ENCODE data around the gene EPAS1. TPM values are rescaled to one million over a fixed set of nuclear protein-coding genes. Genes with fewer than 3 reads are reported as not detected.
A peak's percentile ranks its signal among the peaks of the same experiment; 100 is the strongest.

The EPAS1 gene
- total and polyA plus RNA-seq, 8 donors = 35.1 to 217 (median 117) TPM

DNA sequence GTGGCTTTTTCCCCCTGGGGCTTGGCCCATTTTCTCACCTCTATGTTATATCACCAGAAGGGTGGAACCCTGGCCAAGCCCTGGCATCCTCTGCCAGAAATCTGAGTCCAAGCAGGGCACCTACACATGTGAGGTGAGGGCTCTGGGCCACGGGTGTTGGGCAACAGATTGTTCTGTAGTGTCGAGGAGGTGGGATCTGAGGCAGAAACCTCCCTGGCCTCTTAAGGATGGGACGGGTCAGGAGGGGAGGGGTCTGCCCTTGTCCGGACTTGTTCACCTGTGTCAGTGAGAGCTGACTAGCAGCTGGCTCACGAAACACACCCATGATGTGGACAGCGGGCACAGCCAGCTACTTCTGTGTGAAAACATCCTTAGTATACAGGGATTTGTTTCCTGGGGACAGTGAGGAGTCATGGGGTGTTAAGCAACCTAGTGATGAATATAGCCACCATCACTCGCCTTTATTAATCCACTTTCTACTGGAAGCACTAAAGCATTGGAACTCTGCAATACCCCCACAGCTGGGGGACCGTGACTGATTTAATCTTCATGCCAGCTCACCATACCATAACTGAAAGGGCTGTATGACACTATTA lies 35.6 kb downstream of the EPAS1 start:
- peak overlapping the region in 4 of 5 donors; percentile 38 to 85 (median 82) for H3K27ac ChIP-seq
- peaks cover 44 to 96% (median 86%) of the 10 kb centered on the region in 4 donors for H3K4me1 ChIP-seq
- H3K4me3 ChIP-seq = no peak overlapping the region
- DNase-seq = no peak
- intact Hi-C loops (cut with DNase I; ENCODE audit: low total_unique reads) = no loop called here
- no peaks in the 10 kb centered on the region for H3K9me3 ChIP-seq
- TF ChIP-seq POLR2A (IDR thresholded peaks at IDR 0.05) (no peak), POLR2AphosphoS5 (IDR thresholded peaks at IDR 0.05) (no peak), EP300 (IDR thresholded peaks at IDR 0.05) (no peak)
- TF ChIP-seq, protein P1, sequence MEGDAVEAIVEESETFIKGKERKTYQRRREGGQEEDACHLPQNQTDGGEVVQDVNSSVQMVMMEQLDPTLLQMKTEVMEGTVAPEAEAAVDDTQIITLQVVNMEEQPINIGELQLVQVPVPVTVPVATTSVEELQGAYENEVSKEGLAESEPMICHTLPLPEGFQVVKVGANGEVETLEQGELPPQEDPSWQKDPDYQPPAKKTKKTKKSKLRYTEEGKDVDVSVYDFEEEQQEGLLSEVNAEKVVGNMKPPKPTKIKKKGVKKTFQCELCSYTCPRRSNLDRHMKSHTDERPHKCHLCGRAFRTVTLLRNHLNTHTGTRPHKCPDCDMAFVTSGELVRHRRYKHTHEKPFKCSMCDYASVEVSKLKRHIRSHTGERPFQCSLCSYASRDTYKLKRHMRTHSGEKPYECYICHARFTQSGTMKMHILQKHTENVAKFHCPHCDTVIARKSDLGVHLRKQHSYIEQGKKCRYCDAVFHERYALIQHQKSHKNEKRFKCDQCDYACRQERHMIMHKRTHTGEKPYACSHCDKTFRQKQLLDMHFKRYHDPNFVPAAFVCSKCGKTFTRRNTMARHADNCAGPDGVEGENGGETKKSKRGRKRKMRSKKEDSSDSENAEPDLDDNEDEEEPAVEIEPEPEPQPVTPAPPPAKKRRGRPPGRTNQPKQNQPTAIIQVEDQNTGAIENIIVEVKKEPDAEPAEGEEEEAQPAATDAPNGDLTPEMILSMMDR (IDR thresholded peaks at IDR 0.05) = no peak
- 78 to 90% (median 86%) methylated on average over 8 of the region's 8 CpGs for WGBS, 5 donors
- no peaks in the 10 kb centered on the region for H3K36me3 ChIP-seq
- H3K27me3 ChIP-seq = no peaks in the 10 kb centered on the region

DNA sequence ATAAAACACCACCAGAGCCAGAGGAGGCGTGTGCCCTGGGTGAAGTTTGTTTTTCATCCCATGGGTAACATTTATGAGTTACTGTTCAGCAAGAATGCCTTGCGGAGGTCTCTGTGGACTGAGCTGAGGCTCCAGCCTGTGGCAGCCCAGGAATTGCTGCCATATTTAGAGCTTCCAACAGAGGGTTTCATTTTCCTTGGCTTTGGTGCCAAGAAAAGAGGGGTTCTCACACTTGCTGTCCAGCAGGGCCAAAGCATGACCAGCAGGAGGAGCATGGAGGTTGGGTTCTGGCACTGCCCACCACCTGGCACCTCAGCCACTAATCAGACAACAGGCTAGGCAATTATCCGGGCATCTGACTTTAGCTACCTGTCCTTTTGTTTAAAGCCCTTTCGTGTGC lies 36.7 kb downstream of the EPAS1 start:
- TF ChIP-seq EP300 (IDR thresholded peaks at IDR 0.05) = no peak
- no peak for TF ChIP-seq POLR2A (IDR thresholded peaks at IDR 0.05)
- TF ChIP-seq POLR2AphosphoS5 (IDR thresholded peaks at IDR 0.05) = no peak
- TF ChIP-seq, protein P1 (IDR thresholded peaks at IDR 0.05) = no peak
- Histone ChIP-seq H3K4me1 (peaks cover 50 to 99% (median 94%) of the 10 kb centered on the region in 4 donors), H3K36me3 (no peaks in the 10 kb centered on the region), H3K9me3 (no peaks in the 10 kb centered on the region), H3K27me3 (no peaks in the 10 kb centered on the region), H3K27ac (peak overlapping the region; percentile 31 to 85 (median 80)), H3K4me3 (no peak overlapping the region)
- intact Hi-C loops (cut with DNase I; ENCODE audit: low total_unique reads) = no loop called here
- DNase-seq = no peak
- WGBS, 5 donors = 82 to 92% (median 88%) methylated on average over 4 of the region's 4 CpGs

DNA sequence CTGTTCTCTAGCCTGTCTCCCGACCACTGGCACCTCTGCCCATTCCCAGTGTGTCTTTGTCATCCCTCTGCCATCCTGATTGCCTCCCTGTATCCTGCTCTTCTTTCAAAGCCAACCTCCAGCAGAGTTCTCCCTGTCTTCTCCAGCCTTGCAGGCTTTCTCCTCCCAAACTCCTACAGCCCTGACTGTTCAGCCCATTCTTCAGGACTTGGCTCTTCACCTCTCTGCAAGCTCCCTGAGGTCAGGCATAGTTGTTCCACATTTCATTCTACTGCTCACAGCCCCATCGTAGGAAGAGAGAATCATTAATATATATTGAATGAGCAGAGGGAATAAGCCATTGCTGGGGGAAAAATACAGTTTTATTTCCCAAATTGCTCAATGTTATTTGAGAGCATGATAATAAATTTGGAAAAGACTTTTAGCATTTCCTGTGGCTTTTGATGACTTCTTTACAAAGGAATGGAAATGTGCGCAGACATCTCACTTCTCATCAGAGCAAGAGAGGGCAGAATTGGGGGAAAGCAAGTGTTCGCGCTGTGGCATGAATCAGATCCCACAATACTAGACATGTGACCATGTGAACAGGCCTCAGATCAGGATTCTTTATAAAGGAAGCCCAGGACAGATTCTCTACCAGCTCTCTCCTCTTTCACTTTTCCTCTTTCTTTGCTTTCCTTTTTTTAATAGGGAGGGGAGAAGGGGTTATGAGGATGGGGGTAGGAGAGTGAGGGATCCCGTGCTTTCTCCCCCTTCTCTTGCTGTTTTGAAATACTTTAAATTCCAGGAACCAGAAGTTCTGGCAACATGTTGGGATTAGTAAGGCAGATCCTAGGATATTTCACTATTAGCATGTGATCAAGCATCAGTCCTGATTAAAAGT lies 37.4 kb downstream of the EPAS1 start:
- intact Hi-C loops (cut with DNase I; ENCODE audit: low total_unique reads) = no loop called here
- Histone ChIP-seq H3K4me1 (peaks cover 52 to 99% (median 92%) of the 10 kb centered on the region in 4 donors), H3K27ac (peak overlapping the region; percentile 41 to 85 (median 80)), H3K36me3 (no peaks in the 10 kb centered on the region), H3K9me3 (no peaks in the 10 kb centered on the region), H3K27me3 (no peaks in the 10 kb centered on the region), H3K4me3 (peak overlapping the region in 2 of 4 donors; percentile 5 to 8)
- 59 to 70% (median 63%) methylated on average over 6 of the region's 6 CpGs for WGBS, 5 donors
- DNase-seq = no peak
- TF ChIP-seq POLR2AphosphoS5 (IDR thresholded peaks at IDR 0.05) = no peak
- TF ChIP-seq, protein P1 (IDR thresholded peaks at IDR 0.05) = no peak
- no peak for TF ChIP-seq POLR2A (IDR thresholded peaks at IDR 0.05)
- no peak for TF ChIP-seq EP300 (IDR thresholded peaks at IDR 0.05)

DNA sequence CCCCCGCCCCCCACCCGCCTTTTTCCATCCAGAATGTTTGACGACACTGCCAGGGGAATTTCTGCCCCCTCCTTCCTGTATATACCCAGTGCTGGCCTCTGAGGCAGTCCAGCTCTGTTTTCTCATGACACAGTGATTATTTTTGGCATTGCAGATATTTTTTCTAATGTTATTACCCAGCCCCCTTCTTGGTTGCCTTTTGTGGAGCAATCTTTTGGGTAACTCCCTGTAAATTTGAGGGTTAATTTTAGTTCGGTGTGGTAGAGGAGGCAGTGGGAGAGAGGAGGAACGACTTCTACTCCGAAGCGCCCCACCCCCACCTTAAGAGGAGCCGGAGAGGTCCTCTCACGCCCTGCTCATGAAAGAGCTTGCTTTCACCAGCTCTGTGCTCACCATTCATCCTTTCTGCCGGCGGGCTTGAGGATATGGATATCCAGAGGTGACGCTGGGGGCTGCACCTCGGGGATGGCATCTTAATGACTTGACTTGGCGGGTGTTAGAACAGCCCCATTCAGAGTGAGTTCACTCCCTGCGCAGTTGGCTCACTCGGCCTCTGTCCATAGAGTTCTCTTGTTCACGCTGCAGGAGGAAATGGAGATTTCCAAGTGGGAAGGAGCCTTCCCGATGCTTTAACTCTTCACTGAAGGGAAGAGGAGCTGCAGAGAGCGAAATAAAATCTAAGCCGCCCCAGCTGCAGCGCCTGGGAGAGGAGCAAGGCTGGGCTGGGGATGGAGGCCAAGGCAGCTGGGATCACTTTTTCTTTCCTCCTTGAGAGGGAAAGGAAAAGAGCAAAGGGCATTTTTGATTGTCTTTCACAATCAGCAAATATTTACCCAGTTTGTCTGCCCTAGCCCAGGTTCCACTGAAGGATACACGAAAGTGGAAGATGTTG lies 38.4 kb downstream of the EPAS1 start:
- TF ChIP-seq POLR2A (IDR thresholded peaks at IDR 0.05) (no peak), POLR2AphosphoS5 (IDR thresholded peaks at IDR 0.05) (peak in 2 of 3 donors; percentile 28 to 30)
- 16 to 28% (median 21%) methylated on average over 20 to 22 of the region's 22 CpGs for WGBS, 5 donors
- Histone ChIP-seq H3K9me3 (no peaks in the 10 kb centered on the region), H3K27ac (peak overlapping the region; percentile 63 to 85 (median 80)), H3K4me1 (peaks cover 50 to 99% (median 87%) of the 10 kb centered on the region in 4 donors), H3K36me3 (no peaks in the 10 kb centered on the region), H3K4me3 (peak overlapping the region; percentile 5 to 30 (median 12)), H3K27me3 (no peaks in the 10 kb centered on the region)
- DNase-seq = peak; percentile 52 to 82
- intact Hi-C loops (cut with DNase I; ENCODE audit: low total_unique reads) = no loop called here

All from stomach (tissue), 9 donors.